Smooth muscle cell (in vitro differentiated cells): ENCODE results near the gene CCDC33. TPM values are rescaled to one million over a fixed set of nuclear protein-coding genes. Genes with fewer than 3 reads are reported as not detected.

Experiments used
- DNase-seq: peaks from one replicate; lab custom pipeline; 2025; ENCODE audit not compliant: unreplicated experiment; lab: John Stamatoyannopoulos, UW
- H2AFZ ChIP-seq: fragments of 200-600 bp; sonication (generic); 2 replicates; pipeline ENCODE4 v1.6.0; 2016; ENCODE audit warnings: antibody characterized with exemption, low read depth, mild to moderate bottlenecking
- H3F3A ChIP-seq: fragments of 200-600 bp; sonication (generic); 2 replicates; pipeline ENCODE4 v1.6.0; 2017; ENCODE audit warnings: antibody characterized with exemption, low read depth
- H3K27ac ChIP-seq: fragments of 200-600 bp; sonication (generic); 2 replicates; pipeline ENCODE4 v1.5.1; 2016; ENCODE audit warnings: low read depth, mild to moderate bottlenecking
- H3K27me3 ChIP-seq: fragments of 200-600 bp; sonication (generic); 2 replicates; pipeline ENCODE4 v1.6.1; 2016; ENCODE audit warnings: low read depth, mild to moderate bottlenecking
- H3K36me3 ChIP-seq: fragments of 200-600 bp; sonication (generic); 2 replicates; pipeline ENCODE4 v1.5.1; 2016; ENCODE audit warnings: low read depth
- H3K4me1 ChIP-seq: fragments of 200-600 bp; sonication (generic); 2 replicates; pipeline ENCODE4 v1.5.1; 2016; ENCODE audit warnings: low read depth
- H3K4me2 ChIP-seq: fragments of 200-600 bp; sonication (generic); 2 replicates; pipeline ENCODE4 v1.6.0; 2016; ENCODE audit warnings: mild to moderate bottlenecking
- H3K4me3 ChIP-seq: fragments of 200-600 bp; sonication (generic); 2 replicates; pipeline ENCODE4 v1.5.1; 2016; ENCODE audit warnings: mild to moderate bottlenecking
- H3K79me2 ChIP-seq: fragments of 200-600 bp; sonication (generic); 2 replicates; pipeline ENCODE4 v1.6.0; 2016; ENCODE audit warnings: low read depth, mild to moderate bottlenecking
- H3K9ac ChIP-seq: fragments of 200-600 bp; sonication (generic); 2 replicates; pipeline ENCODE4 v1.6.0; 2016; ENCODE audit warnings: low read depth
- H3K9me3 ChIP-seq: fragments of 200-600 bp; sonication (generic); replicated peaks from 2 replicates; pipeline ENCODE4 v1.5.1; 2016; ENCODE audit warnings: low read depth
- H4K20me1 ChIP-seq: fragments of 200-600 bp; sonication (generic); 2 replicates; pipeline ENCODE4 v1.6.0; 2016; ENCODE audit warnings: low read depth
- CTCF ChIP-seq: fragments of 200-600 bp; sonication (generic); IDR thresholded peaks from 2 replicates; pipeline ENCODE4 v1.5.1; 2017; ENCODE audit warnings: borderline replicate concordance, mild to moderate bottlenecking, antibody characterized with exemption; ENCODE audit not compliant: insufficient read depth, poor library complexity, severe bottlenecking
- WGBS: methylation state at CpG from one replicate; pipeline ENCODE4 v1.1.7; 2016; ENCODE audit warnings: low lambda C conversion rate; 5-methylcytosine and 5-hydroxymethylcytosine counted together
- polyA plus RNA-seq: library from polyadenylated mRNA; unstranded; fragments of >200 nt; fragmentation: Nextera tagmentation; extraction: Ambion mirVana; gene quantifications from 2 replicates; pipeline ENCODE4 v1.2.1, GENCODE V29; 2016
- total RNA-seq: library from RNA; depleted of rRNA; stranded (reverse); fragments of >200 nt; gene quantifications from 2 replicates; pipeline ENCODE4 v1.2.3, GENCODE V29; 2014

Gene CCDC33
- total and polyA plus RNA-seq, 2 experiments from 2014 or later: 3.8 to 5.8 TPM

- TF ChIP-seq CTCF: no peak
- Histone ChIP-seq H3K4me3 (no peak overlapping the region), H3F3A (peaks cover 8% of the 10 kb centered on the region), H3K27me3 (no peaks in the 10 kb centered on the region), H3K79me2 (no peaks in the 10 kb centered on the region), H2AFZ (no peak overlapping the region), H3K27ac (peak overlapping the region; percentile 6), H3K36me3 (no peaks in the 10 kb centered on the region), H4K20me1 (no peaks in the 10 kb centered on the region), H3K9ac (no peak overlapping the region), H3K4me2 (peak overlapping the region; percentile 72), H3K4me1 (peaks cover 29% of the 10 kb centered on the region), H3K9me3 (no peaks in the 10 kb centered on the region)
- DNase-seq: no peak
- 62% methylated on average over 11 of the region's 11 CpGs for WGBS
Observed at GRCh38 chr15:74227968-74228722, 8.0 kb upstream of the CCDC33 start.

GRCh38 chr15:74228723-74229081 lies 7.4 kb upstream of the CCDC33 start:
- DNase-seq: no peak
- H3K9ac ChIP-seq: no peak overlapping the region
- H4K20me1 ChIP-seq: no peaks in the 10 kb centered on the region
- peaks cover 8% of the 10 kb centered on the region for H3F3A ChIP-seq
- H3K27ac ChIP-seq: peak overlapping the region; percentile 6
- H2AFZ ChIP-seq: no peak overlapping the region
- no peaks in the 10 kb centered on the region for H3K9me3 ChIP-seq
- H3K4me3 ChIP-seq: no peak overlapping the region
- peaks cover 24% of the 10 kb centered on the region for H3K4me1 ChIP-seq
- H3K79me2 ChIP-seq: no peaks in the 10 kb centered on the region
- 24% methylated on average over 16 of the region's 17 CpGs for WGBS
- TF ChIP-seq CTCF: no peak
- peak overlapping the region; percentile 72 for H3K4me2 ChIP-seq
- no peaks in the 10 kb centered on the region for H3K27me3 ChIP-seq
- H3K36me3 ChIP-seq: no peaks in the 10 kb centered on the region

GRCh38 chr15:74229686-74230085 lies 6.4 kb upstream of the CCDC33 start:
- no peaks in the 10 kb centered on the region for H3K27me3 ChIP-seq
- 94% methylated on average over 3 of the region's 3 CpGs for WGBS

More at GRCh38 chr15:74229686-74230085, 6.4 kb upstream of the CCDC33 start:
- no peak for TF ChIP-seq CTCF
- H3K27ac ChIP-seq: no peak overlapping the region
- H3F3A ChIP-seq: no peaks in the 10 kb centered on the region
- no peak overlapping the region for H3K4me2 ChIP-seq
- no peak for DNase-seq
- no peaks in the 10 kb centered on the region for H3K79me2 ChIP-seq
- no peak overlapping the region for H3K9ac ChIP-seq
- H3K4me3 ChIP-seq: no peak overlapping the region
- H2AFZ ChIP-seq: no peak overlapping the region
- H3K4me1 ChIP-seq: peaks cover 14% of the 10 kb centered on the region
- no peaks in the 10 kb centered on the region for H3K9me3 ChIP-seq
- no peaks in the 10 kb centered on the region for H4K20me1 ChIP-seq
- H3K36me3 ChIP-seq: no peaks in the 10 kb centered on the region
